GM12872 (cell line): ENCODE data around the gene RAB8B.

Source experiments
- CTCF ChIP-seq: IDR thresholded peaks from 3 replicates; pipeline ENCODE4 v1.5.1; 2011; ENCODE audit warnings: low read depth, mild to moderate bottlenecking, low read length, moderate library complexity; ENCODE audit not compliant: insufficient read depth

The RAB8B gene

DNA sequence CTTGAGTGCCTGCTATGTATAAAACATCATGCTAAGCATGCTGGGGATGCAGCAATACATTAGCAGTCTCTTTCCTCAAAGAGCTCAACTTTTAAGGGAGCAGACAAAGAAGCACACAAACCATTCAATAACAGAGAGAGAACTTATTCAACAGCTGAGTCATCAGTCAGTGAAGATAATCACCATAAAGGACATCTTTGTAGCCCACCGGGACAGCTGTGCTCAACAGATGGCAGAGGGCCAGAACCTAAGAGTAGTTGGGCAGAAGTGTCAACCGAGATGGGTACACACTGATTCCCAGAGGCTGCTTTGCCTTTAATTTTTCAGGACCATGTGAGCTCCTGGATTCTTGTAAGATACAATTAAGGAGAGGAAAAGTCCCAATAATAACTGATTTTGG is 4.2 kb upstream of the RAB8B start:
- TF ChIP-seq CTCF, result no peak

DNA sequence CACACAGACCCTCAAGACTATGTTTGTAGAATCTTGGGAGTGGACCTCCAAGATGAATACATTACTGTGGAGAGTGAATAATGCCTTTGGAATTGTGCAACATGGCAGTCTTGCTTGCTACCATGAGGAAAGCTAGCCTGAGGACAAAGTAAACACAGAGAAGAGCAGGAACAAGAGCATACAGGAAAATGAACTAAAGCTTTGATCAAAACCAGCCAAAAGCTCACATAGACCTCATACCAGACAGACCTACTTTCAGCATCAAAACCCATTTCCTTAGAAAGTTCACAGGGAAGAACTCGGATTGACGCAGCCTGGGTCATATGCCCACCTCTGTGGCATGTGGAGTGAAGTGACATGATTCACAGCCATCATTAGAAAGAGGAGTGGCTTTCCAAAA is 3.3 kb upstream of the RAB8B start:
- no peak for TF ChIP-seq CTCF

DNA sequence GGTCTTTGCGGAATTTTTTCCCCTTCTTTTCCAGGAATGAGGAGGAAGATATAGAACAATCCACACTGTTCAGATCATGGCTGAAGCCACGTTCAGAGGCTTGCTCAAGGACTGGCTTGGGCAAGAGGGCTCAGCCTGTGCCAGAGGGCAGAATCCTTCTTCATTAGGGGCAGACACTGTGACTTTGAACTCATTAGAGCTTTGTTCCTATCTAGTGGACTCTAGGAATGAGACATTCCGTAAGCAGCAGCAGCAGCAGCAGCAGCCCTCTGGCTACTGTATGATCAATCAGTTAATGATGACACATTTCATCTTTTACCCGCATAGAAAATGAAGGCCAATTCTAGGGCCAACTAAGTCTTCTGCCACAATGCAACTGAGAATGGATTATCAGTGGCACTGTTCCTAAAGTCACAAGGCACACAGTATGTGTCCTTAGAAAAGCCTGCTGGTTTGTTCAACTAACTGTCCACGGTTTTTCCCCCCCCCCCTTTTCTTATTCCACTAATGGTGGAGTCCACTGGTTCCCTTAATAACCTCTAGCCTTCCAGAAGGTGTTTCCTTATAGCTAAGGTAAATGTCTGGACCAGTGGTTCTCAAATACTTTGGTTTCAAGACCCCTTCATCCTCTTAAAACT is 1.7 kb upstream of the RAB8B start:
- TF ChIP-seq CTCF, result no peak

- TF ChIP-seq CTCF, result no peak
These were observed 1.0 kb upstream of the RAB8B start for GRCh38 chr15:63188247-63188925.

GRCh38 chr15:63189941-63190768 is 749 bp downstream of the RAB8B start:
- no peak for TF ChIP-seq CTCF

DNA sequence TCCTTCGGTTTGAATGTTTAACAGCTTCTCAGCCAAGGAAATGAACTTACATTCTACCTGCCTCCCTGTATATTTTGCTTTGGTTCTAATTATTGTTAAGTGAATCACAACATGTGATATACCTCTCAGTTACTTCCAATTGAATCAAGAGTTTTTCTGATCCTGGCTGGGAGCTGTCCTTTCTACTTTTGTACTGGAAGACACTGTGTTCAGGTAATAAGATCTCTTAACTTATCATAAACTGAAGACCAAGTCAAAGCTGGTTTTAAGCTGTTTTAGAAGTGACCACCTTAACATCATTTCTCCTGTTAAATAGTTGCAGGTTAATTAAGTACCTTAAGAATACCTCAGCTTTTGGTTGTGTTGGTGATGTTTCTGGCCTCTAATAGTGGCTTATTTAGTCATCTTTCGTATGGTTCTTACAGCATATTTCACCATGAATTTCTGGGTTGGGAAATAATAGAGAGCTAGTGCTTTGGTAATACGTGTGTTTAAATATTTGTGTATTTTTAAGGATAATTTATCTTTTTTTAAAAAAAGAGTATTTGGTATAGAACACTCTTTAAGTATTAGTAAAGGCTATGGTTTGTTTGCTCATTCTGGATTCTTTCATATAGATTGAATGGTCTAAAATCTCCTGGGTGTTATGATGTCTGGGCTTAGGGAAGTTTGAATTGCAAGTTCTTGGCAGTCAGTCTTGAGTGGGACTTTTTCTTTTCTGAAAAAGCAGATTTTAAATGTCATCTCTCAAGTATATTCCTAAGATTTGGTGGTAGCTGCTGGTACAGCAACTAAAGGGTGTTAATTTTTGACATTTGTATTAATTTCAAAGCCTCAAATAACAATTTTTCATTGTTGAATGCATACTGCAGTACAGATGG is 1.6 kb downstream of the RAB8B start:
- TF ChIP-seq CTCF, result no peak
